ENCODE measurements around the gene TMEM63A. TPM values are rescaled to one million over a fixed set of nuclear protein-coding genes. Genes with fewer than 3 reads are reported as not detected.

The TMEM63A gene
- total RNA-seq, 1 experiment from 2014 or later: 31.4 TPM

- intact Hi-C loops (cut with micrococcal nuclease; ENCODE audit: unreplicated experiment) (loop anchor here (10.0 kb wide), 1 partner anchor 60 kb away; no protein-coding TSS in a partner anchor), in situ Hi-C loops (cut with HindIII; ENCODE audit: low pct_unique_long_range_greater_than_20kb, low sequenced_read_pairs) (no loop called here)
- TF ChIP-seq TCF7L2 (IDR thresholded peaks at IDR 0.05; ENCODE audit: low read depth, low read length): no peak
- no peak for TF ChIP-seq SIN3A (IDR thresholded peaks at IDR 0.05; ENCODE audit: borderline replicate concordance, insufficient read depth, low read depth, low read length)
- TF ChIP-seq REST (IDR thresholded peaks at IDR 0.05; ENCODE audit: insufficient read depth in 1 of 2, low read depth in 2 of 2, low read length in 1 of 2): no peak
- no peak for TF ChIP-seq CTCF (IDR thresholded peaks at IDR 0.05)
- TF ChIP-seq POLR2AphosphoS5 (IDR thresholded peaks at IDR 0.05; ENCODE audit: low read depth, low read length): no peak
- Histone ChIP-seq H3K27me3 (ENCODE audit: control insufficient read depth, insufficient read depth, low read length) (no peaks in the 10 kb centered on the region), H3K4me3 (ENCODE audit: low read depth in 2 of 2, low read length in 2 of 2) (no peak overlapping the region), H3K9me3 (ENCODE audit: control insufficient read depth, insufficient read depth, low read depth, low read length) (no peaks in the 10 kb centered on the region), H3K36me3 (ENCODE audit: control insufficient read depth, insufficient read depth, low read length) (no peaks in the 10 kb centered on the region), H3K27ac (ENCODE audit: low read length) (no peak overlapping the region), H3K4me1 (ENCODE audit: control insufficient read depth, insufficient read depth, low read length) (no peaks in the 10 kb centered on the region)
- ATAC-seq (no peak), DNase-seq (ENCODE audit: low read depth, low spot score) (no peak)
- ChIA-PET POLR2A (no interaction called here), CTCF (no interaction called here)
- BruUV-seq (replicated peaks): no TSS peak
Observed at GRCh38 chr1:225914947-225915346, 32.8 kb upstream of the TMEM63A start.

GRCh38 chr1:225914391-225914790 is 32.2 kb upstream of the TMEM63A start:
- no TSS peak for BruUV-seq (replicated peaks)
- in situ Hi-C loops (cut with HindIII; ENCODE audit: low pct_unique_long_range_greater_than_20kb, low sequenced_read_pairs): no loop called here
- CTCF ChIA-PET: no interaction called here

More at GRCh38 chr1:225914391-225914790, 32.2 kb upstream of the TMEM63A start:
- POLR2A ChIA-PET: interaction anchor here (1.2 kb wide), 1 partner anchor 9 kb away, joined by 5 read pairs; the partner anchor contains the start of gene PYCR2
- no peak overlapping the region for H3K27ac ChIP-seq (ENCODE audit: low read length)
- no peaks in the 10 kb centered on the region for H3K9me3 ChIP-seq (ENCODE audit: control insufficient read depth, insufficient read depth, low read depth, low read length)
- intact Hi-C loops (cut with micrococcal nuclease; ENCODE audit: unreplicated experiment): loop anchor here (10.0 kb wide), 1 partner anchor 60 kb away; no protein-coding TSS in a partner anchor
- no peaks in the 10 kb centered on the region for H3K36me3 ChIP-seq (ENCODE audit: control insufficient read depth, insufficient read depth, low read length)
- no peak overlapping the region for H3K4me3 ChIP-seq (ENCODE audit: low read depth in 2 of 2, low read length in 2 of 2)
- H3K27me3 ChIP-seq (ENCODE audit: control insufficient read depth, insufficient read depth, low read length): no peaks in the 10 kb centered on the region
- H3K4me1 ChIP-seq (ENCODE audit: control insufficient read depth, insufficient read depth, low read length): no peaks in the 10 kb centered on the region
- DNase-seq (ENCODE audit: low read depth, low spot score): no peak
- no peak for ATAC-seq
- TF ChIP-seq SIN3A (IDR thresholded peaks at IDR 0.05; ENCODE audit: borderline replicate concordance, insufficient read depth, low read depth, low read length) (no peak), POLR2AphosphoS5 (IDR thresholded peaks at IDR 0.05; ENCODE audit: low read depth, low read length) (no peak), TCF7L2 (IDR thresholded peaks at IDR 0.05; ENCODE audit: low read depth, low read length) (no peak), CTCF (IDR thresholded peaks at IDR 0.05) (no peak), REST (IDR thresholded peaks at IDR 0.05; ENCODE audit: insufficient read depth in 1 of 2, low read depth in 2 of 2, low read length in 1 of 2) (no peak)

Measured in Panc1 (cell line).